SJSA1 (cell line): ENCODE results near the gene ST6GALNAC3. TPM values are rescaled to one million over a fixed set of nuclear protein-coding genes. Genes with fewer than 3 reads are reported as not detected.

Experiments
- DNase-seq, 2 experiments: peaks; one replicate each; pipeline ENCODE4 v3.0.0-alpha.2; 2015 to 2020; ENCODE audit warnings: low spot score in 2 of 2, low read depth in 1 of 2
- H3K27ac ChIP-seq: fragments of 250-450 bp; sonication (Bioruptor Pico); 2 replicates; pipeline ENCODE4 v1.5.1; 2020; ENCODE audit warnings: mild to moderate bottlenecking, moderate library complexity
- H3K27me3 ChIP-seq: fragments of 250-450 bp; sonication (Bioruptor Pico); replicated peaks from 2 replicates; pipeline ENCODE4 v1.5.1; 2020; ENCODE audit warnings: mild to moderate bottlenecking, moderate library complexity
- H3K36me3 ChIP-seq: fragments of 250-450 bp; sonication (Bioruptor Pico); 2 replicates; pipeline ENCODE4 v1.5.1; 2020; ENCODE audit warnings: mild to moderate bottlenecking
- H3K4me1 ChIP-seq: fragments of 250-450 bp; sonication (Bioruptor Pico); replicated peaks from 2 replicates; pipeline ENCODE4 v1.6.1; 2021; ENCODE audit warnings: mild to moderate bottlenecking
- H3K4me3 ChIP-seq: fragments of 250-450 bp; sonication (Bioruptor Pico); 2 replicates; pipeline ENCODE4 v1.5.1; 2020; ENCODE audit warnings: mild to moderate bottlenecking
- H3K9me3 ChIP-seq: fragments of 250-450 bp; sonication (Bioruptor Pico); replicated peaks from 2 replicates; pipeline ENCODE4 v1.5.1; 2020; ENCODE audit warnings: mild to moderate bottlenecking
- total RNA-seq: library from RNA; depleted of rRNA; stranded (reverse); fragments of >200 nt; shearing (Covaris generic); gene quantifications from 2 replicates; pipeline ENCODE4 v1.2.3, GENCODE V29; 2014

The ST6GALNAC3 gene
- total RNA-seq, 1 experiment from 2014 or later = 5.1 TPM

DNA sequence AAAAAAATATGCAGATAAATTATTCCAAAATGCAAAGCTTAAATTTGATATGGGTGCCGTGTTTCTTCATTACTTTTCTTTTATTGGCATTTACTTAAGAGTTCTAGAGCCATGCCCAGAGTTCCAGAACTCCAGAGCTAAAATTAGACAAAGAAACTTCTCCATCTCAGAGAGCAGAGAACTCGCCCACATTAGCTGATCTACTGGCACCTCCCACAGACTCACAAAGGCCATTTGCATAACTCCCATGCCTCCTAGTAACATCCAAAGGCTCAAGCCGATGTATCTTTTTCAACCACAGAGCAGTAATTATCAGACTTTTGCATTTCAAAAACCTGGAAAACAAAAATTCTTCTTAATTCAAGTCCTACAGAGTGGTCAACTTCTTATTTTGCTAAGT lies 468.9 kb downstream of the ST6GALNAC3 start:
- H3K4me3 ChIP-seq = no peak overlapping the region
- H3K36me3 ChIP-seq = no peaks in the 10 kb centered on the region
- H3K4me1 ChIP-seq = no peaks in the 10 kb centered on the region
- DNase-seq = no peak
- no peaks in the 10 kb centered on the region for H3K27me3 ChIP-seq
- no peak overlapping the region for H3K27ac ChIP-seq
- no peaks in the 10 kb centered on the region for H3K9me3 ChIP-seq

DNA sequence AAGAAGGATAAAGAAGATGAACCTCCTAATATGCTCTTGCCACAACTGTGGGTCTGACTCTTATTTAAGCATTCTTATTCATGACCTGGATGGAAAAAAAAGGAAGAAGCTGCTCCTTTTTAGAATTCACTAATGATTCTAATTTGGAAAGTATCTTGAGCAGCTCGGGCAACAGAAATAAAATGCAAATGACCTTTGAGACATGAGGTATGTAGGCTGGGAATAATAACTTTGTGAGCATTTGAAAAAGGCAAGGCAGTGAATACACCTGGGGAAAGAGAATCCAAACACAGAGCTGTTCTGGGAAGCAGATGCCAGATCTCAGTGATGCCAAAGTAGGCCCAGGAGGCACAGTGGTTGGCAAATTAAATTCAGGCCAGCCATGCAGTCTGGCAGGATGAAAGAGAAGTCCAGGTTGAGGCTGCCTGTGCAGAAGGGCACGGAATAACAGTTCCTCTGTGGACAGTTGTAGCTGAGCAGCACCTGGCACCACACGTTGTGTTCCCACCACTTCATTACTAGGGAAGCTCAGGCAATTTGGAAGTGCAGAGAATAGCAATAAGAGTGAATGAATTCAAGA lies 471.9 kb downstream of the ST6GALNAC3 start:
- DNase-seq = no peak
- H3K36me3 ChIP-seq = no peaks in the 10 kb centered on the region
- H3K27me3 ChIP-seq = no peaks in the 10 kb centered on the region
- H3K27ac ChIP-seq = no peak overlapping the region
- H3K4me1 ChIP-seq = no peaks in the 10 kb centered on the region
- no peak overlapping the region for H3K4me3 ChIP-seq
- H3K9me3 ChIP-seq = no peaks in the 10 kb centered on the region

DNA sequence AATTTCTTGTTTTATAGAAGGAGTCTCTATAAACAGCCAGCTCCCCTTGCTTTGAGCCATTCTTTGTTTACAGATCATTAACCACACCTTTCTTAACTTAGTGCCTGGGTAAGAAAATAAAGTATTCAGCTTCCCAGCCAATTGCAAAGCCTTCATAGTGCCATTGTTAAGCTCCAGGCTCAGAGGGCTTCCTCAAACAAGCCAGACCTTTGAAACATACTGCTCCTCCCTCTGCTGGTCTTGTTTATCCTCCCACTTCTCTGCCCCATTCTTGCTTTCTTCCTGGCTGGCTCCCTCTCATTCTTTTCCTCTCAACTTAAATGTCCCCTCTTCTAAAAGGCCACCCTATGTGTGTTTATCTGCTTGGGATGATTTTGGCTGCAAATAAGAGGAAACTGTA lies 473.4 kb downstream of the ST6GALNAC3 start:
- no peak for DNase-seq
- no peaks in the 10 kb centered on the region for H3K36me3 ChIP-seq
- H3K27ac ChIP-seq = no peak overlapping the region
- no peaks in the 10 kb centered on the region for H3K9me3 ChIP-seq
- H3K27me3 ChIP-seq = no peaks in the 10 kb centered on the region
- H3K4me3 ChIP-seq = no peak overlapping the region
- no peaks in the 10 kb centered on the region for H3K4me1 ChIP-seq

DNA sequence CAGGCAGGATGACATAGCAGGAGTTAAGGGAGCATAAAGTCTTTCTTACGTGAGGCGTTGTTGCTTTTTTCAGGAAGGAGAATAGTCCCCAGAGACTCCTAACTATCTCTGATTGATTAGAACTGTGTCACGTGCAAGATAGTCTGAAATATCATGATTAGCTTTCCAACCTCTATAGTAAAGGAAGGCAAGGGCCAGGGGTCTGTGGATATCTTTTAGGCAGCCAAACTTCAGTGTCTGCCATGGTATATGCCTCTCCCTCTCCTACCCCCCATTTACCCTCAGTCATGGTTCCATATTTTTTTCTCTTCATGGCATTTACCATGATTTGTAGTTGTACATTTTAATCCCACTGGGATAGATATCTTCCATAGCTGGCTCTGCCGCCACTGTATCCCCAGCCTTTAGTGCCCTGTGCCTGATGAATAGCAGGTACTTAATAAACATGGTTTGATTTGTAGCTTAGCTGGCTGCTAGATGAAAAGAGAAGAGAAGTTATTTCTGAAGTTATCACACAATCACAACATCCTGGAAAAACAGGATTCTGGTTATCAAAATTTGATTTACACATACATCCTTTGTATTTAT lies 474.1 kb downstream of the ST6GALNAC3 start:
- Histone ChIP-seq H3K27ac (no peak overlapping the region), H3K9me3 (no peaks in the 10 kb centered on the region), H3K4me3 (no peak overlapping the region), H3K36me3 (no peaks in the 10 kb centered on the region), H3K4me1 (no peaks in the 10 kb centered on the region), H3K27me3 (no peaks in the 10 kb centered on the region)
- DNase-seq = no peak

DNA sequence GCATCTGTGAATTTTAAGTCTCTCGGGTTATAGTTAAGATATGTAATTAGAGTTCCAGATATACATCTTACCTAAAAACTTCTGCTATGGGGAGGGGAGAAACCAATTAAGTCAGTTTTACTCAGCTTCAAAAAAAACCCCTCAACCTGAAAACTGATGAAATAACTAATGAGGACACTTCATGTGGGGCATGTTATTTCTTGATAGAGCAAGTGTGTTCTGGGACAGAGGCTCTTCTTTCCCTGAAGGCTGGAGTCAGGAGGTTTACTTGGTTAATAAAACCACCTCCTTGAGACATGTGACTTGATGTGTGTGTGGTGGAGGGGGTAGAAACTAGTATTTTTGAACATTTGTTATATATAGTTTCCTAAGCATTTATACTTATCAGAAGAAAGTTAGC lies 479.7 kb downstream of the ST6GALNAC3 start:
- Histone ChIP-seq H3K4me1 (no peaks in the 10 kb centered on the region), H3K27ac (no peak overlapping the region), H3K36me3 (no peaks in the 10 kb centered on the region), H3K4me3 (no peak overlapping the region), H3K9me3 (no peaks in the 10 kb centered on the region), H3K27me3 (no peaks in the 10 kb centered on the region)
- DNase-seq = no peak

DNA sequence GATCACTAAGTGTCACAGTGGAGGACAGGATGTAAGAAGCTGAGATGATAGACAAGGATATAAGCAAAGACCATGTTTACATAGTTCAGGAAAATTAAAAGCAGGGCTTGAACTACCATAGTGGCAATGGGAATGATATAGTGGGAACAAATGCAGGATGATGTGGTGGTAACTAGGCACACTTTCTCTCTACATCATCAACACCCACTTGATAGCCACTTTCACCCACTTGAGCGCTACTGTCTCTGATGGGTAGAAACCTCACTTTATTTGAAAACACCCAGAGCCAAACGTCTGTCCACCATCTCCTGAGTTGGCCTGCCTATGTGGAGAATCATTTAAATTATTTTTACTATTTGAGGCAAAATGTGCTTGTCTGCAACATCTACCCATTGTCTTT lies 487.7 kb downstream of the ST6GALNAC3 start:
- Histone ChIP-seq H3K4me3 (no peak overlapping the region), H3K36me3 (no peaks in the 10 kb centered on the region), H3K27me3 (no peaks in the 10 kb centered on the region; the same call in 1 of the 2 replicates), H3K9me3 (no peaks in the 10 kb centered on the region), H3K4me1 (no peaks in the 10 kb centered on the region), H3K27ac (no peak overlapping the region)
- no peak for DNase-seq

DNA sequence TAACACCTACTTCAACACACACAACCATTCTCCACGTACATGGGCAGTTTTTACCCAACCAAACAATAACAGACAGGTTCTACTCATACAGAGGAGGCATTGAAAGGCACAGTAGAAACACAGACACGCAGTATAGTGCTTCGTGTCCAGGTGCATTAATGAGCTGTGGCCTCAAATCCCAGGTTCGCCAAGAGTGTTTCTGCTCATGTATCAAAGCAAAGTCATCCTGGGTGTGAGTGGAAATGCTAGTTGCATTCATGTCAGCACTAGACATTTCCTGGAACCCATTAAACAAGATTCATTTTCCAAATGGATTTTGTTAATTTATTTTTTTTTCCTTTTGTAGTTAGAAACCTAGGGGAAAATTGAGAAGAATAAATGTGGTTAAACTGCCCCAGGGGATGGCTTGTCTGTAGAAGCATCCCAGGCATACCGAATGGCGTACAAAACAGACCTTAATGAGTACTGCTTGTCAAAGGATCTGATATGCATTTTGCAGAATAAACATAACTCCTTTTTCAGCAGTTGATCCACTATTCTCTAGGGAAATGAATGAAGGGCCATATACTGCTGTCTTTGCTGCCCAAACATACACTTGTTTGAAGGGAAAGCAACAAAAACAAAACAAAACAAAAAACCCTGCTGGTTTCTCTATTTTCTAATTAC lies 494.2 kb downstream of the ST6GALNAC3 start:
- no peaks in the 10 kb centered on the region for H3K36me3 ChIP-seq
- H3K27me3 ChIP-seq = 0 out of 2 replicates have a peak, but pooled peaks cover 2% of the 10 kb centered on the region
- DNase-seq = no peak
- H3K9me3 ChIP-seq = no peaks in the 10 kb centered on the region
- no peaks in the 10 kb centered on the region for H3K4me1 ChIP-seq
- H3K27ac ChIP-seq = no peak overlapping the region
- no peak overlapping the region for H3K4me3 ChIP-seq

DNA sequence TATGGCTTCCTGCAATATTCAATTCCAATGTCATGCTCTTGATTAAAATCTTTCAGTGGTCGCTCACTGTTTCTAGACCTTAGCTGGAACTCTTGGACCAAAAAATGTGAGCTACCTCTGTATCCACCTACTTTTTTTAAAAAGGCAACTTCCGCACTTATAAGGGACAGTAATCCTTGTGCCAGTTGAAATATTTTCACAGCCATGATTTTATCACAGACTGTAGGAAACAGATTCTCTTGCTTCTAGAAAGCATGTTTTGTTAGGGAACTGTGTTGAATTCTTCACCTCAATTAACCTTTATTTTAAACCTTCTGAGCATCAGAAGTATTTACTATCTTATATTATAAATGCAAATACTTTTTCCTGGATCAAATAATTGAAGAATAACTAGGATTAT lies 496.7 kb downstream of the ST6GALNAC3 start:
- 0 out of 2 replicates have a peak, but pooled peaks cover 2% of the 10 kb centered on the region for H3K27me3 ChIP-seq
- DNase-seq = no peak
- no peaks in the 10 kb centered on the region for H3K36me3 ChIP-seq
- H3K27ac ChIP-seq = no peak overlapping the region
- H3K4me1 ChIP-seq = no peaks in the 10 kb centered on the region
- no peaks in the 10 kb centered on the region for H3K9me3 ChIP-seq
- H3K4me3 ChIP-seq = no peak overlapping the region

DNA sequence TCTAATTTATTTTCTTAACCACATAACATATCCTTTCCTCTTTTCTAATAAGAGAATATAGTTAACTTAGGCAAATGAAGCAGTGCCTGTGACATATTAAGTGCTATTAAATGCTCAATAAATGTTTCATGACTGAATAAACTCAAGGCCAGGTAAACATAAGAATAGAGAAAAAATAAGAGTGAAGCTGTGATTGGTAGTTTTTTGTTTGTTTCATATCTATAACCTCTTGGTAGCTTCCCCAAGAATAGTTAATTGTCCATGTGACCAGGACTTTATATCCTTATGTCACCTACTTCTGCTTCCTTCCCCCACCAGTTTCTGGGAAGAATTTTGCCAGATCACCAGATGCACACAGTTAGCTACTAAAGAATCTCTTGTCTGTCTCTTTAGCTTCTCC lies 497.7 kb downstream of the ST6GALNAC3 start:
- no peak overlapping the region for H3K27ac ChIP-seq
- H3K36me3 ChIP-seq = no peaks in the 10 kb centered on the region
- DNase-seq = no peak
- H3K9me3 ChIP-seq = no peaks in the 10 kb centered on the region
- H3K27me3 ChIP-seq = peaks cover 6% of the 10 kb centered on the region; the same call in 1 of the 2 replicates
- H3K4me1 ChIP-seq = no peaks in the 10 kb centered on the region
- no peak overlapping the region for H3K4me3 ChIP-seq

DNA sequence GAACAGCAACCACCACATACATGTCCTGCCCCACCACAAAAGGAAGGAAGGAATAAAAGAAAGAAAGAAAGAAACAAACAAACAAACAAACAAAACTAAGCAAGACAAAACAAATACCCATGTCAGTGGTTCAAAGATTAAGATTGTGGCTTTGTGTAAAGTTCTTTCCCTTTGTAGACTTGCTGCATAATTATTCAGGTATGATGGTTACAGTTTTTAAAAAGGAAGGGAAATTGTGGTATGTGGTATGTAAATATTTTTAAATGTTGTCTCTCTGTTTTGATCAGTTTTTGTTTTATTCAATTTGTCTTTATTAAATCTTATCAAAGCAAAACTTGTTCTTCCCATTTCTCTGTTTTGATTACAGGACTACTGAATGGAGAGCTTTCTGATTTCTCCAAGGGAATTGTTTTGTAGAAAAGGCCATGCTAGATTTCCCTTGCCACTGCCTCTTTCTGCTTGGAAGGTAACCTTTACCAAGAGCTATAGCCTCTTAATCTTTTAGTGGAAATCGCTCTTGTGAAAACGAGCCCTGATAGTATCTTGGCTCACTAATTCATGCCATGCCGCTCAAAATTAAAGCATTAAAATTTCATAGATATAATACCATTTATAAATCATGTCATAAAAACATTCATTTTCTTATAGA lies 502.5 kb downstream of the ST6GALNAC3 start:
- H3K27ac ChIP-seq = no peak overlapping the region
- H3K4me3 ChIP-seq = no peak overlapping the region
- H3K36me3 ChIP-seq = no peaks in the 10 kb centered on the region
- no peak for DNase-seq
- H3K4me1 ChIP-seq = no peaks in the 10 kb centered on the region; the same call in 1 of the 2 replicates
- no peaks in the 10 kb centered on the region for H3K9me3 ChIP-seq
- peaks cover 4% of the 10 kb centered on the region; the same call in 1 of the 2 replicates for H3K27me3 ChIP-seq

DNA sequence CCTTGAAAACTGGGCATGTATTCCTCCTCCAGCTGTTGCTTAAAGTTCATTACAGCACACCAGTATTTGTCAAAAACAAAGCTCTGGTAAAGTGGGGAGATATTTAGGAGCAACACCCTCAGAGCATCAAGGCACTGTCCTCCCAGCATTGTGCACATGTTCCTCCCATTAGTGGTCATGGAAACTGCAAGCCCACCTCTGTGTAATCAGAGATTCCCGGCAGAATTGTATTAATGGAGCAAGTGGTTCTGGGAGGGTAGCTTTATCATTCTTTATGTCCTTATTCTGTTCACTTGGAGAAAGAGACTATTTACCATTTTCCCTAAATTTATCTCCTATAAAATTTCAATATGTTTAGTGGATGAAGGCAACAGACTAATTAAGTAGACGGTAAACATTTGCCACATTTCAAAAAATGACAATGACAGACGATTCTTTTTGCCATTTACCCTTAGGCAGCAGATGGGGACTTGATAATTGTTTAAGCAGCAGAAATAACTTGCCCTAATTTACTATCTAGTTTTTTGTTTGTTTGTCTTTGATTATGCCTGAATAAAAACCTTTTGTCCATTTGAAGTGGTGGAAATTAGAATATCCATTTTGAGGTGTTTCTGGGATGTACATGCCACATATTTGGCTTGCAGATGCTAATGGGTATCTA lies 503.1 kb downstream of the ST6GALNAC3 start:
- peaks cover 4% of the 10 kb centered on the region; the same call in 1 of the 2 replicates for H3K27me3 ChIP-seq
- no peak overlapping the region for H3K4me3 ChIP-seq
- H3K4me1 ChIP-seq = no peaks in the 10 kb centered on the region; the same call in 1 of the 2 replicates
- H3K27ac ChIP-seq = no peak overlapping the region
- DNase-seq = no peak
- H3K36me3 ChIP-seq = no peaks in the 10 kb centered on the region
- H3K9me3 ChIP-seq = no peaks in the 10 kb centered on the region

DNA sequence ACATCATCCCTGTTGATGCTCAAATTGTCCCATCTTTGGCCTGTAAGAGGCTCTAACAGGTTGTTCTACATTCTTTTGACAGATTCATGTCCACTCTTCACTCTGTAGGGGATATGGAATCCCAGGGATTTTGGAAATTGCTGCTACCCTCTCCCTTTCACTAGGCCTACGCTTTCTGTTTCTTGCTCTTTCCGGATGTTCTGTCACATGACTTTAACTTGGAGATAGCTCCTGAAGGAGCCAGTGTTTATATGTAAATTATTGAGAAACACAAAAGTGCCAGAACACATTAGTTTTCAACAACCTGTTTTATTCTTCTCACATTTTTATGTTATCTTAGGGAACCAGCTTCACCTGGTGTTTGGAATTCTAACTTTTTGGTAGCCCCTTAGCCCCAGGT lies 505.7 kb downstream of the ST6GALNAC3 start:
- no peaks in the 10 kb centered on the region; the same call in 1 of the 2 replicates for H3K4me1 ChIP-seq
- peaks cover 4% of the 10 kb centered on the region; the same call in 1 of the 2 replicates for H3K27me3 ChIP-seq
- no peak overlapping the region for H3K4me3 ChIP-seq
- no peaks in the 10 kb centered on the region for H3K9me3 ChIP-seq
- H3K36me3 ChIP-seq = no peaks in the 10 kb centered on the region
- DNase-seq = no peak
- H3K27ac ChIP-seq = no peak overlapping the region

DNA sequence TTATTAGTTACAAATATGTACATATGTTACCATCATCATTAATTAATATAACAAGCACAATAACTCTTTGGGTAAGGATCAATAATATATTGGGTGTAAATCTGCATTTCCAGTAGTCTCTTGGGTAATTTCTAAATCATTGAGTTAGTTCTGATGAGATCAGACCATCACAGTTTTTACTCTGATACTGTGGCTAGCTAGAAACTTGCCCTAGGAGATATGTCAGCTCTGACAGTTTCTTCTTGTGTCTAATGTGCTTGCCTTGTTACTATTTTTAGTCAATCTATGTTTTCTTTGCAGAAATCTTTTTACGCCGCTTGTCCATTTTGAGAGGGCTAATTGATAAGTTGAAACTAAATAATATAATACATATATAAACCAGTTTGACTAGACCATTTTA lies 507.2 kb downstream of the ST6GALNAC3 start:
- Histone ChIP-seq H3K27ac (no peak overlapping the region), H3K9me3 (no peaks in the 10 kb centered on the region), H3K4me1 (no peaks in the 10 kb centered on the region; the same call in 1 of the 2 replicates), H3K27me3 (peaks cover 3% of the 10 kb centered on the region; the same call in 1 of the 2 replicates), H3K36me3 (no peaks in the 10 kb centered on the region), H3K4me3 (no peak overlapping the region)
- DNase-seq = no peak
